Cortex of kidney (tissue), 1 donor: ENCODE measurements around the gene ATP6V0D1.
"Not testable (repeated sequence)": the region's sequence is repeated elsewhere in the genome, so short reads cannot be mapped to it uniquely, and the experiment has no call there.

Experiments
- DNase-seq: peaks from one replicate; lab custom pipeline; 2025; lab: John Stamatoyannopoulos, UW

The ATP6V0D1 gene

GRCh38 chr16:67429053-67429798 is 51.7 kb downstream of the ATP6V0D1 start:
- DNase-seq = no peak

- no peak for DNase-seq
Measured at GRCh38 chr16:67428146-67428731, 52.7 kb downstream of the ATP6V0D1 start.

- DNase-seq = no peak
Measured at GRCh38 chr16:67426950-67427349, 54.0 kb downstream of the ATP6V0D1 start.

- DNase-seq = no peak
Measured at GRCh38 chr16:67426022-67426421, 54.9 kb downstream of the ATP6V0D1 start.

GRCh38 chr16:67425580-67425979 is 55.4 kb downstream of the ATP6V0D1 start:
- DNase-seq = no peak

GRCh38 chr16:67425061-67425460 is 55.9 kb downstream of the ATP6V0D1 start:
- no peak for DNase-seq

GRCh38 chr16:67424261-67424615 is 56.7 kb downstream of the ATP6V0D1 start:
- DNase-seq = no peak

GRCh38 chr16:67423611-67424260 is 57.2 kb downstream of the ATP6V0D1 start:
- no peak for DNase-seq

- DNase-seq = no peak
Measured at GRCh38 chr16:67423015-67423414, 57.9 kb downstream of the ATP6V0D1 start.

- DNase-seq = no peak
Measured at GRCh38 chr16:67421030-67421429, 59.9 kb downstream of the ATP6V0D1 start.

GRCh38 chr16:67419931-67420330 is 61.0 kb downstream of the ATP6V0D1 start:
- no peak for DNase-seq

GRCh38 chr16:67419502-67419901 is 61.5 kb downstream of the ATP6V0D1 start:
- no peak for DNase-seq

GRCh38 chr16:67417333-67418061 is 63.5 kb downstream of the ATP6V0D1 start:
- DNase-seq = no peak

GRCh38 chr16:67415872-67416793 is 64.8 kb downstream of the ATP6V0D1 start, which contains the start of gene ZDHHC1:
TSS of gene ZDHHC1 (minus strand) at chr16:67416477. CDS start at chr16:67407775, 8,702 bp downstream.
- no peak for DNase-seq

GRCh38 chr16:67415421-67415820 is 65.5 kb downstream of the ATP6V0D1 start:
- not testable (repeated sequence) for DNase-seq

- no peak for DNase-seq
Measured at GRCh38 chr16:67413978-67414911, 66.7 kb downstream of the ATP6V0D1 start.

GRCh38 chr16:67412294-67412693 is 68.7 kb downstream of the ATP6V0D1 start:
- no peak for DNase-seq

- no peak for DNase-seq
Measured at GRCh38 chr16:67411339-67411738, 69.6 kb downstream of the ATP6V0D1 start.

GRCh38 chr16:67409631-67410030 is 71.3 kb downstream of the ATP6V0D1 start:
- no peak for DNase-seq

GRCh38 chr16:67407788-67408452 is 73.0 kb downstream of the ATP6V0D1 start:
- DNase-seq = no peak
